ENCODE results near the gene JUNB.

Gene JUNB

GRCh38 chr19:12777217-12778016 lies 13.9 kb upstream of the JUNB start (continued):
- TF ChIP-seq ZNF433 (tag by site-specific recombination; IDR thresholded peaks at IDR 0.05; ENCODE audit: low read depth) (no peak), ZNF24 (tag by site-specific recombination; IDR thresholded peaks at IDR 0.05) (peak; percentile 36; the same call in 1 of the 2 replicates), OSR2 (tag by site-specific recombination; IDR thresholded peaks at IDR 0.05) (no peak), ZNF791 (tag by site-specific recombination; IDR thresholded peaks at IDR 0.05) (no peak), BCL11B (tag by site-specific recombination; IDR thresholded peaks at IDR 0.05; ENCODE audit: low read depth) (no peak), ZBTB44 (tag by site-specific recombination; IDR thresholded peaks at IDR 0.05) (peak; percentile 57; the same call in 1 of the 2 replicates), ZNF571 (tag by site-specific recombination; IDR thresholded peaks at IDR 0.05) (no peak), ZNF2 (tag by site-specific recombination; IDR thresholded peaks at IDR 0.05) (peak; percentile 81), ZNF341 (tag by site-specific recombination; IDR thresholded peaks at IDR 0.05; ENCODE audit: low read depth) (peak; percentile 49), ZNF292 (tag by site-specific recombination; IDR thresholded peaks at IDR 0.05; ENCODE audit: borderline replicate concordance, low read depth) (no peak), SCRT1 (tag by site-specific recombination; IDR thresholded peaks at IDR 0.05; ENCODE audit: borderline replicate concordance) (no peak), ZBTB11 (tag by site-specific recombination; conservative IDR thresholded peaks at IDR 0.05; ENCODE audit: low read depth) (no peak), MEIS1 (CRISPR knock-in tag; IDR thresholded peaks at IDR 0.05; ENCODE audit: borderline replicate concordance) (no peak), ZNF558 (tag by site-specific recombination; IDR thresholded peaks at IDR 0.05) (no peak), PATZ1 (tag by site-specific recombination; IDR thresholded peaks at IDR 0.05) (peak; percentile 95), YY2 (tag by site-specific recombination; IDR thresholded peaks at IDR 0.05) (no peak), ZNF416 (tag by site-specific recombination; IDR thresholded peaks at IDR 0.05) (no peak), WT1 (tag by site-specific recombination; IDR thresholded peaks at IDR 0.05) (0 out of 2 replicates have a peak, but pooled peaks have one; percentile 26), ZNF548 (tag by site-specific recombination; IDR thresholded peaks at IDR 0.05) (no peak), ZNF404 (tag by site-specific recombination; IDR thresholded peaks at IDR 0.05) (no peak), ZBTB26 (tag by site-specific recombination; optimal IDR thresholded peaks at IDR 0.05) (peak; percentile 60)
- TF ChIP-seq, protein P1, sequence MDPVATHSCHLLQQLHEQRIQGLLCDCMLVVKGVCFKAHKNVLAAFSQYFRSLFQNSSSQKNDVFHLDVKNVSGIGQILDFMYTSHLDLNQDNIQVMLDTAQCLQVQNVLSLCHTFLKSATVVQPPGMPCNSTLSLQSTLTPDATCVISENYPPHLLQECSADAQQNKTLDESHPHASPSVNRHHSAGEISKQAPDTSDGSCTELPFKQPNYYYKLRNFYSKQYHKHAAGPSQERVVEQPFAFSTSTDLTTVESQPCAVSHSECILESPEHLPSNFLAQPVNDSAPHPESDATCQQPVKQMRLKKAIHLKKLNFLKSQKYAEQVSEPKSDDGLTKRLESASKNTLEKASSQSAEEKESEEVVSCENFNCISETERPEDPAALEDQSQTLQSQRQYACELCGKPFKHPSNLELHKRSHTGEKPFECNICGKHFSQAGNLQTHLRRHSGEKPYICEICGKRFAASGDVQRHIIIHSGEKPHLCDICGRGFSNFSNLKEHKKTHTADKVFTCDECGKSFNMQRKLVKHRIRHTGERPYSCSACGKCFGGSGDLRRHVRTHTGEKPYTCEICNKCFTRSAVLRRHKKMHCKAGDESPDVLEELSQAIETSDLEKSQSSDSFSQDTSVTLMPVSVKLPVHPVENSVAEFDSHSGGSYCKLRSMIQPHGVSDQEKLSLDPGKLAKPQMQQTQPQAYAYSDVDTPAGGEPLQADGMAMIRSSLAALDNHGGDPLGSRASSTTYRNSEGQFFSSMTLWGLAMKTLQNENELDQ (tag by site-specific recombination; IDR thresholded peaks at IDR 0.05; ENCODE audit: low read depth): no peak
- TF ChIP-seq, protein P2, sequence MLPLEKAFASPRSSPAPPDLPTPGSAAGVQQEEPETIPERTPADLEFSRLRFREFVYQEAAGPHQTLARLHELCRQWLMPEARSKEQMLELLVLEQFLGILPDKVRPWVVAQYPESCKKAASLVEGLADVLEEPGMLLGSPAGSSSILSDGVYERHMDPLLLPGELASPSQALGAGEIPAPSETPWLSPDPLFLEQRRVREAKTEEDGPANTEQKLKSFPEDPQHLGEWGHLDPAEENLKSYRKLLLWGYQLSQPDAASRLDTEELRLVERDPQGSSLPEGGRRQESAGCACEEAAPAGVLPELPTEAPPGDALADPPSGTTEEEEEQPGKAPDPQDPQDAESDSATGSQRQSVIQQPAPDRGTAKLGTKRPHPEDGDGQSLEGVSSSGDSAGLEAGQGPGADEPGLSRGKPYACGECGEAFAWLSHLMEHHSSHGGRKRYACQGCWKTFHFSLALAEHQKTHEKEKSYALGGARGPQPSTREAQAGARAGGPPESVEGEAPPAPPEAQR (tag by site-specific recombination; IDR thresholded peaks at IDR 0.05): no peak

Measured in HEK293 (cell line).